HL-60 (cell line): ENCODE data around the gene PRIMPOL.

Experiments
- CTCF ChIP-seq: IDR thresholded peaks from one replicate; pipeline ENCODE4 v1.5.1; 2011; ENCODE audit warnings: low read length, control low read depth, inconsistent platforms; ENCODE audit not compliant: insufficient read depth
- GABPA ChIP-seq: IDR thresholded peaks from 2 replicates; pipeline ENCODE4 v1.6.1; 2012; ENCODE audit warnings: low read depth

DNA sequence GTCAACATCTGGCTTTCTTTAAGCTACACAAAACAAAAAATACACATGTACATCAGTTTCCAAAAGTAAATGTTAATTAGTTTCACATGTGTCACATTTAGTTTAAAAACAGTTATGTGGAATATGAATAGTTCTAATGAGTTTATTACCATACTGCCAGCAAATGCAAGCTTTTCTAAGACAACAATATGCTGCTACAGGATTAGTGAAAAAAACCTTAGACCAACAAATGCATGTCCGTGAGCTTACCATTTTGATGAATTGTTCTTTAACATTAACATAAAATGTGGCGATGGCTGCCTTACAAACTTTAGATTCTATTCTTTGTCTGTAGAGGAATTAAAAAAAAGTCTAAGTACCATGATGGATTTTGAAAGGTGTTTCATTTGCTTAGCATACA, 52.6 kb downstream of the PRIMPOL start:
- TF ChIP-seq CTCF = no peak
- TF ChIP-seq GABPA = no peak
